K562 (cell line): ENCODE results near the gene BNIP3. TPM values are rescaled to one million over a fixed set of nuclear protein-coding genes. Genes with fewer than 3 reads are reported as not detected.

Experiments used
- ATAC-seq: fragments of 200-7000 bp; cut with Tn5 transposase; 3 replicates; pipeline ENCODE4 v1.9.1; 2020; ENCODE audit warnings: moderate library complexity
- BruUV-seq: library from RNA; stranded (reverse); fragments of 400-500 nt; replicated peaks from 2 replicates; lab custom pipeline; 2021; lab: Mats Ljungman, UMichigan
- CTCF ChIA-PET: fragments of 300-600 bp; formaldehyde crosslinking; extraction: SDS; loops from one replicate; lab custom pipeline; 2021; ENCODE audit warnings: low intra/inter-chr PET ratio; lab: Yijun Ruan, JAX
- POLR2A ChIA-PET: fragments of 300-600, 350-650 bp; sonication (Branson Sonifier 250); formaldehyde crosslinking; extraction: SDS; loops from one replicate; lab custom pipeline; 2021; ENCODE audit warnings: antibody characterized with exemption, inconsistent platforms; lab: Yijun Ruan, JAX
- DNase-seq, 4 experiments: peaks; one replicate each; pipeline versions ENCODE4 v3.0.0 to v3.0.0-alpha.2; 2011 to 2018; ENCODE audit warnings: low spot score in 3 of 4, mixed read lengths in 3 of 4; ENCODE audit errors: extremely low read depth in 1 of 4
- FAIRE-seq: peaks from 2 replicates; lab custom pipeline; 2011; peaks lifted over from hg19 to GRCh38; lab: Jason Lieb, UNC
- H2AFZ ChIP-seq: 2 replicates; pipeline ENCODE4 v1.6.0; 2011; ENCODE audit warnings: low read depth, low read length, control low read depth, inconsistent platforms
- H3K27ac ChIP-seq: fragments of 200-600 bp; 3 replicates; pipeline ENCODE4 v1.8.0; 2011; ENCODE audit warnings: low read depth, mild to moderate bottlenecking, control low read depth, inconsistent platforms, low read length, moderate library complexity, mixed read lengths; ENCODE audit errors: extremely low read depth
- H3K27me3 ChIP-seq, 2 experiments: fragments of 300-600 bp in 1 of 2; 2 replicates in 1 of 2; 3 replicates in 1 of 2; pipeline versions ENCODE4 v1.6.0 to v1.8.0; 2011; ENCODE audit warnings: inconsistent platforms in 2 of 2, low read length in 2 of 2, mild to moderate bottlenecking in 1 of 2, mixed read lengths in 1 of 2, moderate library complexity in 1 of 2; ENCODE audit not compliant: control insufficient read depth in 2 of 2, insufficient read depth in 2 of 2
- H3K36me3 ChIP-seq: fragments of 300-600 bp; 3 replicates; pipeline ENCODE4 v1.8.0; 2011; ENCODE audit warnings: mild to moderate bottlenecking, low read length, inconsistent platforms; ENCODE audit not compliant: control insufficient read depth, insufficient read depth
- H3K4me1 ChIP-seq, 2 experiments: fragments of 200-600 bp in 1 of 2; replicated peaks in 1 of 2; 2 replicates in 1 of 2; 3 replicates in 1 of 2; pipeline versions ENCODE4 v1.5.1 to v1.8.0; 2011; ENCODE audit warnings: inconsistent platforms in 2 of 2, low read length in 2 of 2, mild to moderate bottlenecking in 1 of 2, mixed read lengths in 1 of 2, moderate library complexity in 1 of 2; ENCODE audit not compliant: control insufficient read depth in 2 of 2, insufficient read depth in 2 of 2
- H3K4me2 ChIP-seq: 2 replicates; pipeline ENCODE4 v1.6.1; 2011; ENCODE audit warnings: low read length, control low read depth, inconsistent platforms, mixed read lengths; ENCODE audit not compliant: insufficient read depth
- H3K4me3 ChIP-seq: fragments of 200-600 bp; sonication (generic), shearing (Covaris generic); 2 replicates; pipeline ENCODE4 v1.5.1; 2016; ENCODE audit warnings: control low read depth, inconsistent platforms
- H3K79me2 ChIP-seq: fragments of 200-600 bp; 3 replicates; pipeline ENCODE4 v1.8.0; 2011; ENCODE audit warnings: low read length, inconsistent platforms; ENCODE audit not compliant: control insufficient read depth, insufficient read depth
- H3K9ac ChIP-seq, 2 experiments: 2 replicates each; pipeline versions ENCODE4 v1.6.0 to v1.6.1; 2011; ENCODE audit warnings: low read depth in 2 of 2, low read length in 2 of 2, control low read depth in 1 of 2, inconsistent platforms in 1 of 2, mild to moderate bottlenecking in 1 of 2, mixed read lengths in 1 of 2; ENCODE audit not compliant: insufficient read depth in 1 of 2
- H3K9me1 ChIP-seq: one replicate; pipeline ENCODE4 v1.6.0; 2011; ENCODE audit warnings: inconsistent platforms, mild to moderate bottlenecking, low read length, moderate library complexity; ENCODE audit not compliant: control insufficient read depth, insufficient read depth
- H3K9me3 ChIP-seq: replicated peaks from 2 replicates; pipeline ENCODE4 v1.5.1; 2011; ENCODE audit warnings: low read depth, low read length, inconsistent platforms; ENCODE audit not compliant: control insufficient read depth, insufficient read depth
- H4K20me1 ChIP-seq: replicated peaks from 2 replicates; pipeline ENCODE4 v1.6.1; 2011; ENCODE audit warnings: low read length, inconsistent platforms, mixed read lengths; ENCODE audit not compliant: control insufficient read depth, insufficient read depth
- BRF2 ChIP-seq: IDR thresholded peaks from 3 replicates; pipeline ENCODE4 v1.6.1; 2011; ENCODE audit warnings: borderline replicate concordance, mild to moderate bottlenecking; ENCODE audit not compliant: insufficient read length, insufficient read depth
- PCBP1 ChIP-seq: fragments of 200-400 bp; formaldehyde crosslinking; IDR thresholded peaks from 2 replicates; pipeline ENCODE4 v1.6.1; 2018; ENCODE audit warnings: mild to moderate bottlenecking, low read depth, low read length; ENCODE audit not compliant: poor library complexity, severe bottlenecking
- PRDM10 ChIP-seq: fragments of 450-650 bp; IDR thresholded peaks from 2 replicates; pipeline ENCODE4 v1.6.1; 2018; ENCODE audit not compliant: partially characterized antibody
- ZBTB5 ChIP-seq: fragments of 450-650 bp; IDR thresholded peaks from 2 replicates; pipeline ENCODE4 v1.6.1; 2017; ENCODE audit warnings: antibody characterized with exemption
- ZNF184 ChIP-seq: sonication (generic); formaldehyde crosslinking; IDR thresholded peaks from 2 replicates; pipeline ENCODE4 v1.5.0; 2020; ENCODE audit warnings: missing genetic modification reagents
- WGBS: fragments of 100-300 bp; shearing (Covaris generic); methylation state at CpG from one replicate; pipeline ENCODE4 v1.1.6; 2016; ENCODE audit warnings: low coverage, mixed read lengths; ENCODE audit not compliant: insufficient coverage; ENCODE audit errors: missing lambda C conversion rate; 5-methylcytosine and 5-hydroxymethylcytosine counted together
- in situ Hi-C: fragments of 300-500 bp; cut with MboI; formaldehyde crosslinking; loops from 4 replicates; pipeline ENCODE4 v1.15.0; 2018; ENCODE audit warnings: inconsistent platforms, mixed read lengths
- intact Hi-C: fragments of 100-400 bp; cut with micrococcal nuclease; formaldehyde crosslinking; loops from 2 replicates; pipeline ENCODE4 v1.14.2; 2022
- polyA plus RNA-seq, 8 experiments: library from polyadenylated mRNA; depleted of rRNA in 4 of 8; stranded (reverse) in 5 of 8; unstranded in 3 of 8; fragments of >200 nt; fragmentation: Nextera tagmentation in 2 of 8; fragmentation: Illumina TruSeq in 1 of 8; extraction: Ambion mirVana in 2 of 8; extraction: Trizol in 1 of 8; gene quantifications; 2 replicates each; pipeline versions ENCODE4 v1.2.1 to v1.2.3, GENCODE V29; 2011 to 2014; ENCODE audit warnings: inconsistent platforms in 1 of 8, missing spikeins in 1 of 8
- total RNA-seq, 7 experiments: library from RNA; depleted of rRNA in 6 of 7; stranded (reverse); fragments of >200 nt in 6 of 7; fragmentation: Illumina TruSeq in 2 of 7; extraction: Trizol in 2 of 7; gene quantifications; 2 replicates each; pipeline versions ENCODE4 v1.2.1 to v1.2.3, GENCODE V29; 2011 to 2021; ENCODE audit warnings: low replicate concordance in 1 of 7

BNIP3 gene
- total and polyA plus RNA-seq, 9 of the 15 experiments (the other 6 are each of a cell fraction or from before 2014, with no cell fraction given), result 9.2 to 119 (median 42.2) TPM

- H2AFZ ChIP-seq, result no peak overlapping the region
- peaks cover 0 to 5% of the 10 kb centered on the region in 2 experiments; a peak in 3 of 5 replicates for H3K4me1 ChIP-seq
- no peaks in the 10 kb centered on the region for H3K79me2 ChIP-seq
- ChIA-PET POLR2A (interaction anchor here (1.2 kb wide), 1 partner anchor 11 kb away, joined by 5 read pairs; no protein-coding TSS in a partner anchor), CTCF (interaction anchor here (0.6 kb wide), 1 partner anchor 64 kb away, joined by 3 read pairs; no protein-coding TSS in a partner anchor)
- ATAC-seq, result no peak
- H3K9ac ChIP-seq, result no peak overlapping the region
- no peaks in the 10 kb centered on the region for H3K27me3 ChIP-seq
- no peak for DNase-seq
- no peaks in the 10 kb centered on the region for H4K20me1 ChIP-seq
- FAIRE-seq, result no peak
- no peaks in the 10 kb centered on the region for H3K36me3 ChIP-seq
- H3K4me3 ChIP-seq, result no peak overlapping the region
- intact Hi-C loops (no loop called here), in situ Hi-C loops (no loop called here)
- H3K27ac ChIP-seq, result no peak overlapping the region
- H3K9me1 ChIP-seq, result no peaks in the 10 kb centered on the region
- no peak for TF ChIP-seq BRF2
- TF ChIP-seq ZNF184 (CRISPR knock-in tag), result no peak
- no peak for TF ChIP-seq ZBTB5
- TF ChIP-seq PCBP1, result no peak
- no peak for TF ChIP-seq PRDM10
- H3K9me3 ChIP-seq, result peaks cover 2% of the 10 kb centered on the region; the same call in 1 of the 2 replicates
- 69% methylated on average over 8 of the region's 10 CpGs for WGBS
- H3K4me2 ChIP-seq, result no peak overlapping the region
- no TSS peak for BruUV-seq
Observed at GRCh38 chr10:132007681-132008080, 26.0 kb upstream of the BNIP3 start.
